ENCODE results near the gene ZNF385C. TPM values are rescaled to one million over a fixed set of nuclear protein-coding genes. Genes with fewer than 3 reads are reported as not detected.

The ZNF385C gene
- total and polyA plus RNA-seq, 4 donors = 0.03 to 0.19 (median 0.06) TPM; not detected in 1

DNA sequence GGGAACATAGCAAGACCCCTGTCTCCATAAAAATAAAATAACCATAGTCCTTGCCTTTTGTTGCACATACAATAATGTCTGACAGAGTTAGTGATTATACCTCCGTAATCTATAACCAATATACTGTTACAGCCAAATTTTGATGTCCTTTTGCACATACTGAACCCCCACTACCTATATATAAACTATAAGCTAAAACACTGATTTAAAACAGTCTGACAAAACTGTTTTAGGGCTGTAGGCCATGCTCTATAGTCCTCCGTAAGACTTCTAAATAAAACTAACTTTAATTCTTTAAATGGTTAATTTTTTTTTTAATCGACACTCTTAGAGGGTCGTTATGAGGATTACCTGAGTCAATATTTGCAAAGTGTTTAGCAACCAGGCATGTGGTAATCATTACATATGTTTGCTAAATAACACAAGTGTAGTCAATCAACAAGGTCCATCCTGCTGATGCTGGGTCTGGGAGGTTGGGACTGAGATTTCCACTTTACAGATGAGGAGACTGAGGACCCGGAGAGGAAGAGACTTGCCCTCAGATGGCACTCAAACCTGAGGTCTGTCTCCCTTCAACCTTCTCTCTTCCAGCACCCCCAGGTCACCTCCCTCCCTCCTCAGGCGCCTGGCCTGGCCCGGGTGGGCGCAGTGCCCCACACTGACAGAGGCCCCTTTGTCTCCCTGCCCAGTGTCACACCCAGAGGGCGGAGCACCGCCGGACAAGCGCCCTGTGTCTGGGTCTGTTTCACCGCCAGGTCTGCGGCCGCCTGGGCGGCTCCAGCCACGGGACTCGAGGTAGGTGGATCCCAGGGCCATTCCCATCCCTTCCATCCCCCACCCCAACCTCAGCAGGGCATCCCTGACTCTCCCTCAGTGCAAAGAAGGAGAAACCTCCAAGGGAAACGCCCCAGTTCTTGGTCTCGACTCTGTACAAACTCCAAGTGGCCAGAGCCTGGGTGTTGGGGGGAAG is 10.3 kb downstream of the ZNF385C start:
- Histone ChIP-seq H3K36me3 (ENCODE audit: control insufficient read depth in 4 of 4, insufficient read depth in 3 of 4, low read depth in 1 of 4, low read length in 3 of 4) (no peaks in the 10 kb centered on the region), H3K27ac (ENCODE audit: low read depth in 1 of 2, low read length in 2 of 2) (no peak overlapping the region), H3K9ac (ENCODE audit: low read depth in 1 of 2, low read length in 2 of 2) (no peak overlapping the region), H3K27me3 (ENCODE audit: control insufficient read depth in 4 of 4, insufficient read depth in 4 of 4, low read length in 3 of 4) (no peaks in the 10 kb centered on the region), H3K4me3 (ENCODE audit: low read depth in 1 of 3, low read length in 3 of 3) (no peak overlapping the region), H3K4me1 (ENCODE audit: control insufficient read depth in 4 of 4, insufficient read depth in 4 of 4, low read length in 3 of 4) (peaks cover 2 to 17% (median 10%) of the 10 kb centered on the region in 4 donors), H3K9me3 (ENCODE audit: control insufficient read depth in 4 of 4, low read length in 3 of 4) (no peaks in the 10 kb centered on the region)
- DNase-seq (ENCODE audit: low spot score) = no peak
- WGBS = 65% methylated on average over 20 of the region's 20 CpGs
- no peak for TF ChIP-seq HNF4G (IDR thresholded peaks at IDR 0.05)
- TF ChIP-seq, protein P1, sequence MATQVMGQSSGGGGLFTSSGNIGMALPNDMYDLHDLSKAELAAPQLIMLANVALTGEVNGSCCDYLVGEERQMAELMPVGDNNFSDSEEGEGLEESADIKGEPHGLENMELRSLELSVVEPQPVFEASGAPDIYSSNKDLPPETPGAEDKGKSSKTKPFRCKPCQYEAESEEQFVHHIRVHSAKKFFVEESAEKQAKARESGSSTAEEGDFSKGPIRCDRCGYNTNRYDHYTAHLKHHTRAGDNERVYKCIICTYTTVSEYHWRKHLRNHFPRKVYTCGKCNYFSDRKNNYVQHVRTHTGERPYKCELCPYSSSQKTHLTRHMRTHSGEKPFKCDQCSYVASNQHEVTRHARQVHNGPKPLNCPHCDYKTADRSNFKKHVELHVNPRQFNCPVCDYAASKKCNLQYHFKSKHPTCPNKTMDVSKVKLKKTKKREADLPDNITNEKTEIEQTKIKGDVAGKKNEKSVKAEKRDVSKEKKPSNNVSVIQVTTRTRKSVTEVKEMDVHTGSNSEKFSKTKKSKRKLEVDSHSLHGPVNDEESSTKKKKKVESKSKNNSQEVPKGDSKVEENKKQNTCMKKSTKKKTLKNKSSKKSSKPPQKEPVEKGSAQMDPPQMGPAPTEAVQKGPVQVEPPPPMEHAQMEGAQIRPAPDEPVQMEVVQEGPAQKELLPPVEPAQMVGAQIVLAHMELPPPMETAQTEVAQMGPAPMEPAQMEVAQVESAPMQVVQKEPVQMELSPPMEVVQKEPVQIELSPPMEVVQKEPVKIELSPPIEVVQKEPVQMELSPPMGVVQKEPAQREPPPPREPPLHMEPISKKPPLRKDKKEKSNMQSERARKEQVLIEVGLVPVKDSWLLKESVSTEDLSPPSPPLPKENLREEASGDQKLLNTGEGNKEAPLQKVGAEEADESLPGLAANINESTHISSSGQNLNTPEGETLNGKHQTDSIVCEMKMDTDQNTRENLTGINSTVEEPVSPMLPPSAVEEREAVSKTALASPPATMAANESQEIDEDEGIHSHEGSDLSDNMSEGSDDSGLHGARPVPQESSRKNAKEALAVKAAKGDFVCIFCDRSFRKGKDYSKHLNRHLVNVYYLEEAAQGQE (IDR thresholded peaks at IDR 0.05) = no peak
- TF ChIP-seq EGR1 (IDR thresholded peaks at IDR 0.05; ENCODE audit: low read depth in 2 of 2) = no peak
- TF ChIP-seq RAD21 (IDR thresholded peaks at IDR 0.05) = no peak
- no peak for TF ChIP-seq NR2F2 (IDR thresholded peaks at IDR 0.05)
- TF ChIP-seq JUND (IDR thresholded peaks at IDR 0.05) = no peak
- no peak for TF ChIP-seq SP1 (IDR thresholded peaks at IDR 0.05)
- TF ChIP-seq, protein P2, sequence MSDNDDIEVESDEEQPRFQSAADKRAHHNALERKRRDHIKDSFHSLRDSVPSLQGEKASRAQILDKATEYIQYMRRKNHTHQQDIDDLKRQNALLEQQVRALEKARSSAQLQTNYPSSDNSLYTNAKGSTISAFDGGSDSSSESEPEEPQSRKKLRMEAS (IDR thresholded peaks at IDR 0.05) = no peak
- peak in 1 of 2 donors; percentile 8 for TF ChIP-seq HNF4A (conservative IDR thresholded peaks at IDR 0.05)
- TF ChIP-seq GABPA (IDR thresholded peaks at IDR 0.05 in 1 of 2, conservative IDR thresholded peaks at IDR 0.05 in 1 of 2) = no peak
- TF ChIP-seq RXRA (IDR thresholded peaks at IDR 0.05) = no peak
- peak; percentile 14 for TF ChIP-seq FOXA2 (IDR thresholded peaks at IDR 0.05)

DNA sequence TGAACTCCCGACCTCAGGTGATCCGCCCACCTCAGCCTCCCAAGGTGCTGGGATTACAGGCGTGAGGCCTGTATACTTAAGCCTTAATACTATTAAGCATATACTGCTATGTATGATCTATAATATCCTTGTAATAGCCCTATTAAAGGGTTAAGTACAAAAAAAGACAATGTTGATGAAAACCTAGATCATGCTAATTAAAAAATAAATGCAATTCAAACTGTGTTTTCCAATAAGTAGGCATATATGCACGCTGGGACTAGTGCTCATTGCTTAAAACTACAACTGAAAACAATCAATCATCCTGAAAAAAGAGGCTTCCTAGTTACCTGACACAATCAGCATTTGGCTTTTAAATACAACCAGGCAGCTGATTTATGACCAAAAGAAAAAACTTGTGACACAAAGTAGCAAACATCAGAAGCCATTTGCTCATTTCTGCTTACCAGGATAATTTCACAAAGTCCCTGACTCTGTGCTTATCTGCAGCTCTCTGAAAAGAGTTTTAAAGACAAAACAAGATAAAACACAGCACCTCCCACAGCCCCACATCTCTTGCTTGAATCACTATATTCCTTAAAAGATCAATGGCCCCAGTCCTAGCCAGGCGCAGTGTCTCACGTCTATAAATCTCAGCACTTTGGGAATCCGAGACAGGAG is 11.1 kb downstream of the ZNF385C start:
- Histone ChIP-seq H3K9me3 (ENCODE audit: control insufficient read depth in 4 of 4, low read length in 3 of 4) (no peaks in the 10 kb centered on the region), H3K36me3 (ENCODE audit: control insufficient read depth in 4 of 4, insufficient read depth in 3 of 4, low read depth in 1 of 4, low read length in 3 of 4) (no peaks in the 10 kb centered on the region), H3K4me1 (ENCODE audit: control insufficient read depth in 4 of 4, insufficient read depth in 4 of 4, low read length in 3 of 4) (peaks cover 2 to 17% (median 10%) of the 10 kb centered on the region in 4 donors), H3K9ac (ENCODE audit: low read depth in 1 of 2, low read length in 2 of 2) (no peak overlapping the region), H3K4me3 (ENCODE audit: low read depth in 1 of 3, low read length in 3 of 3) (no peak overlapping the region), H3K27me3 (ENCODE audit: control insufficient read depth in 4 of 4, insufficient read depth in 4 of 4, low read length in 3 of 4) (no peaks in the 10 kb centered on the region), H3K27ac (ENCODE audit: low read depth in 1 of 2, low read length in 2 of 2) (no peak overlapping the region)
- DNase-seq (ENCODE audit: low spot score) = no peak
- WGBS = 65% methylated on average over 7 of the region's 7 CpGs
- TF ChIP-seq HNF4A (conservative IDR thresholded peaks at IDR 0.05) (no peak), GABPA (IDR thresholded peaks at IDR 0.05 in 1 of 2, conservative IDR thresholded peaks at IDR 0.05 in 1 of 2) (no peak), RXRA (IDR thresholded peaks at IDR 0.05) (no peak), EGR1 (IDR thresholded peaks at IDR 0.05; ENCODE audit: low read depth in 2 of 2) (no peak), FOXA2 (IDR thresholded peaks at IDR 0.05) (no peak)
- TF ChIP-seq, protein P3, sequence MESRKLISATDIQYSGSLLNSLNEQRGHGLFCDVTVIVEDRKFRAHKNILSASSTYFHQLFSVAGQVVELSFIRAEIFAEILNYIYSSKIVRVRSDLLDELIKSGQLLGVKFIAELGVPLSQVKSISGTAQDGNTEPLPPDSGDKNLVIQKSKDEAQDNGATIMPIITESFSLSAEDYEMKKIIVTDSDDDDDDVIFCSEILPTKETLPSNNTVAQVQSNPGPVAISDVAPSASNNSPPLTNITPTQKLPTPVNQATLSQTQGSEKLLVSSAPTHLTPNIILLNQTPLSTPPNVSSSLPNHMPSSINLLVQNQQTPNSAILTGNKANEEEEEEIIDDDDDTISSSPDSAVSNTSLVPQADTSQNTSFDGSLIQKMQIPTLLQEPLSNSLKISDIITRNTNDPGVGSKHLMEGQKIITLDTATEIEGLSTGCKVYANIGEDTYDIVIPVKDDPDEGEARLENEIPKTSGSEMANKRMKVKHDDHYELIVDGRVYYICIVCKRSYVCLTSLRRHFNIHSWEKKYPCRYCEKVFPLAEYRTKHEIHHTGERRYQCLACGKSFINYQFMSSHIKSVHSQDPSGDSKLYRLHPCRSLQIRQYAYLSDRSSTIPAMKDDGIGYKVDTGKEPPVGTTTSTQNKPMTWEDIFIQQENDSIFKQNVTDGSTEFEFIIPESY (IDR thresholded peaks at IDR 0.05) = no peak
- TF ChIP-seq, protein P4, sequence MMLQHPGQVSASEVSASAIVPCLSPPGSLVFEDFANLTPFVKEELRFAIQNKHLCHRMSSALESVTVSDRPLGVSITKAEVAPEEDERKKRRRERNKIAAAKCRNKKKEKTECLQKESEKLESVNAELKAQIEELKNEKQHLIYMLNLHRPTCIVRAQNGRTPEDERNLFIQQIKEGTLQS (IDR thresholded peaks at IDR 0.05) = no peak
